Measurements from ENCODE around the gene ATP6V0A1. TPM values are rescaled to one million over a fixed set of nuclear protein-coding genes. Genes with fewer than 3 reads are reported as not detected.

ATP6V0A1 gene
- total RNA-seq, 2 experiments from 2014 or later, result 5.8 to 7.1 TPM

GRCh38 chr17:42527932-42528331 lies 69.3 kb downstream of the ATP6V0A1 start:
- H3K27me3 Mint-ChIP-seq, result no peaks in the 10 kb centered on the region
- H3K27ac Mint-ChIP-seq, result no peak overlapping the region
- no peak overlapping the region for H3K4me3 Mint-ChIP-seq
- DNase-seq (no peak), ATAC-seq (no peak)
- intact Hi-C loops (cut with micrococcal nuclease), result loop anchor here (5.0 kb wide), 1 partner anchor 206 kb away; no protein-coding TSS in a partner anchor
- CTCF ChIA-PET, result interaction anchor here (0.6 to 4.9 kb wide), 41 partner anchors 8 to 562 kb away, joined by 3 to 37 read pairs (median 5); partner anchors contain the start of genes CAVIN1, CNP and NAGLU
- peaks cover 40% of the 10 kb centered on the region for H3K4me1 Mint-ChIP-seq (ENCODE audit: low read depth)
- no peaks in the 10 kb centered on the region for H3K36me3 Mint-ChIP-seq (ENCODE audit: low read depth)
- TF ChIP-seq CTCF (IDR thresholded peaks at IDR 0.05), result no peak
- H3K9me3 Mint-ChIP-seq, result no peaks in the 10 kb centered on the region
- POLR2A ChIA-PET, result interaction anchor here (0.6 kb wide), 3 partner anchors 33 to 241 kb away, joined by 3 to 5 read pairs (median 3); partner anchors contain the start of gene COASY

DNA sequence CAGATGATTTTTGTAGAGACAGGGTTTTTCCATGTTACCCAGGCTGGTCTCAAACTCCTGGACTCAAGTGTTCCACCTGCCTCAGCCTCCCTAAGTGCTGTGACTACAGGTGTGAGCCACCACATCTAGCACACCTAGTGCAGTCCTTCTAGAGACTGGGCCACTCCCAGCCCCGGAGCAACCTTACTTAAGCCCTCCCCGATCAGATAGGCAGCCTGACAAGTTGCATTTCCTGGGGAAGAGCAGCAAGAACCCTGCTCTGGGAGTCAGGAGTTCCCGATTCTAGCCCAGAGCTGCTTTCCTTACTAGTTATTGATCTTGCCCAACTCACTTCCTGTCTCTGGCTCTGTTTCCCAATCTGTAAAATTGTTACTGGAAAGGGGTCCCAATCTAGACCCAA lies 70.4 kb downstream of the ATP6V0A1 start:
- ATAC-seq, result no peak
- no peak overlapping the region for H3K4me3 Mint-ChIP-seq
- no peaks in the 10 kb centered on the region for H3K36me3 Mint-ChIP-seq (ENCODE audit: low read depth)
- intact Hi-C loops (cut with micrococcal nuclease), result loop anchor here (5.0 kb wide), 1 partner anchor 207 kb away; no protein-coding TSS in a partner anchor
- TF ChIP-seq CTCF (IDR thresholded peaks at IDR 0.05), result no peak
- peaks cover 42% of the 10 kb centered on the region for H3K4me1 Mint-ChIP-seq (ENCODE audit: low read depth)
- H3K27me3 Mint-ChIP-seq, result no peaks in the 10 kb centered on the region
- CTCF ChIA-PET, result interaction anchor here (1.2 to 4.9 kb wide), 3 partner anchors 9 to 107 kb away, joined by 3 to 37 read pairs (median 13); partner anchors contain the start of gene CAVIN1
- DNase-seq, result no peak
- H3K9me3 Mint-ChIP-seq, result no peaks in the 10 kb centered on the region
- POLR2A ChIA-PET, result no interaction called here
- peak overlapping the region; percentile 20 for H3K27ac Mint-ChIP-seq

DNA sequence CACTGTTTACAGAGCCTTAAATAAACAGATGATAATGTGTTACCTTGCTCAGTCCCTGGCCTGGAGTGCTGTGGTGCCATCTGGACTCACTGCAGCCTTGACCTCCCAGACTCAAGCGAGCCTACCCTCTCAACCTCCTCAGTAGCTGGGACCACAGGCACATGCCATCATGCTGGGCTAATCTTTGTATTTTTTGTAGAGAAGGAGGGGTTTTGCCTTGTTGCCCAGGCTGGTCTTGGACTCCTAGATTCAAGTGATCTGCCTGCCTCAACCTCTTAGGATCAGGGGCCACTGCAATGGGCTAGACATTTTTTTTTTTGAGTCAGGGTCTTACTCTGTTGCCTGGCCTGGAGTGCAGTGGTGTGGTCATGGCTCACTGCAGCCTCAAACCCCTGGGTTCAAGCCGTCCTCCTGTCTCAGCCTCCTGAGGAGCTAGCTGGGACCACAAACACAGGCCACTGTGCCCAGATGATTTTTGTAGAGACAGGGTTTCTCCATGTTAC lies 72.3 kb downstream of the ATP6V0A1 start:
- Mint-ChIP-seq H3K4me3 (no peak overlapping the region), H3K36me3 (ENCODE audit: low read depth) (no peaks in the 10 kb centered on the region), H3K27me3 (no peaks in the 10 kb centered on the region), H3K4me1 (ENCODE audit: low read depth) (peaks cover 41% of the 10 kb centered on the region), H3K9me3 (no peaks in the 10 kb centered on the region), H3K27ac (peak overlapping the region; percentile 27)
- POLR2A ChIA-PET, result interaction anchor here (0.6 to 1.6 kb wide), 3 partner anchors 10 to 490 kb away, joined by 3 to 6 read pairs (median 3); no protein-coding TSS in a partner anchor
- CTCF ChIA-PET, result interaction anchor here (0.8 to 2.7 kb wide), 10 partner anchors 10 to 309 kb away, joined by 3 to 13 read pairs (median 6); no protein-coding TSS in a partner anchor
- intact Hi-C loops (cut with micrococcal nuclease), result no loop called here
- ATAC-seq (no peak), DNase-seq (no peak)
- TF ChIP-seq CTCF (IDR thresholded peaks at IDR 0.05), result no peak

DNA sequence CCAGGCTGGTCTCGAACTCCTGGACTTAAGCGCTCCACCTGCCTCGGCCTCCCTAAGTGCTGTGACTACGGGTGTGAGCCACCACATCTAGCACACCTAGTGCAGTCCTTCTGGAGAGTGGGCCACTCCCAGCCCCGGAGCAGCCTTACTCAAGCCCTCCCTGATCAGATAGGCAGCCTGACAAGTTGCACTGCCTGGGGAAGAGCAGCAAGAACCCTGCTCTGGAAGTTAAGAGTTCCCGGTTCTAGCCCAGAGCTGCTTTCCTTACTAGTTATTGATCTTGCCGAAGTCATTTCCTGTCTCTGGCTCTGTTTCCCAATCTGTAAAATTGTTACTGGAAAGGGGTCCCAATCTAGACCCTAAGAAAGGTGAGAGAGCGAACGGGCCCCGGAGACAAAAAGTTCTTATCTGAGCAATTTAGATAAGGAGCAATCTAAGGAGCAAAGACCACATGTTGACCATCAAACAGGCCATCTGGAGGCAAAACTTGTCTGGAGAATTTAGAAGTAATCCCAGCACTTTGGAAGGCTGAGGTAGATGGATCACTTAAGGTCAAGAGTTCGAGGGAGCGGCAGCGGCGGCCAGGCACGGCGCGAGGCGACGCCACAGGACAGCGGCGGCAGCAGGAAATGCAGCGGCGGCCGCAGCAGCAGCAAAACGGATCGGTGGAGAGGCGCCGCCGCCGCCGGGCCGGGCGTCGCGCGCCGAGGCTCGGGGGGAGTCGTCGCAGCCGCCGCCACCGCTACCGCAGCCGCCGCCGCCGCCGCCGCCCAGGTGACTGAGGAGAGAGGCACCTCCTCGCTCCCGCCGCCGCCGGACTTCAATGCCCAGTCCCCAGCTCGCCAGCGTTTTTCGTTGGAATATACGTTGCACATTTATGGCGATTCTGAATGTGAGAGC lies 73.0 kb downstream of the ATP6V0A1 start:
- intact Hi-C loops (cut with micrococcal nuclease), result no loop called here

More for the DNA sequence above, 73.0 kb downstream of the ATP6V0A1 start:
- CTCF ChIA-PET, result interaction anchor here (1.1 to 2.7 kb wide), 5 partner anchors 9 to 72 kb away, joined by 3 to 13 read pairs (median 5); no protein-coding TSS in a partner anchor
- no peaks in the 10 kb centered on the region for H3K27me3 Mint-ChIP-seq
- no peaks in the 10 kb centered on the region for H3K36me3 Mint-ChIP-seq (ENCODE audit: low read depth)
- ATAC-seq (peak; percentile 25), DNase-seq (peak; percentile 64)
- H3K9me3 Mint-ChIP-seq, result no peaks in the 10 kb centered on the region
- H3K27ac Mint-ChIP-seq, result peak overlapping the region; percentile 27
- POLR2A ChIA-PET, result interaction anchor here (0.8 to 1.6 kb wide), 3 partner anchors 9 to 17 kb away, joined by 3 to 6 read pairs (median 3); no protein-coding TSS in a partner anchor
- H3K4me3 Mint-ChIP-seq, result peak overlapping the region; percentile 65
- peak; percentile 27 for TF ChIP-seq CTCF (IDR thresholded peaks at IDR 0.05)
- peaks cover 42% of the 10 kb centered on the region for H3K4me1 Mint-ChIP-seq (ENCODE audit: low read depth)

Measured in activated CD8-positive, alpha-beta T cell treated with anti-CD3 and anti-CD28 coated beads for 36 hours (primary cell).